Activated naive CD4-positive, alpha-beta T cell (primary cell): ENCODE results near the gene TRIM26.
"Not testable (repeated sequence)": the region's sequence is repeated elsewhere in the genome, so short reads cannot be mapped to it uniquely, and the experiment has no call there.

Experiments used
- DNase-seq, 4 experiments: peaks; one replicate each; lab custom pipeline; 2025; lab: John Stamatoyannopoulos, UW

TRIM26 gene

DNA sequence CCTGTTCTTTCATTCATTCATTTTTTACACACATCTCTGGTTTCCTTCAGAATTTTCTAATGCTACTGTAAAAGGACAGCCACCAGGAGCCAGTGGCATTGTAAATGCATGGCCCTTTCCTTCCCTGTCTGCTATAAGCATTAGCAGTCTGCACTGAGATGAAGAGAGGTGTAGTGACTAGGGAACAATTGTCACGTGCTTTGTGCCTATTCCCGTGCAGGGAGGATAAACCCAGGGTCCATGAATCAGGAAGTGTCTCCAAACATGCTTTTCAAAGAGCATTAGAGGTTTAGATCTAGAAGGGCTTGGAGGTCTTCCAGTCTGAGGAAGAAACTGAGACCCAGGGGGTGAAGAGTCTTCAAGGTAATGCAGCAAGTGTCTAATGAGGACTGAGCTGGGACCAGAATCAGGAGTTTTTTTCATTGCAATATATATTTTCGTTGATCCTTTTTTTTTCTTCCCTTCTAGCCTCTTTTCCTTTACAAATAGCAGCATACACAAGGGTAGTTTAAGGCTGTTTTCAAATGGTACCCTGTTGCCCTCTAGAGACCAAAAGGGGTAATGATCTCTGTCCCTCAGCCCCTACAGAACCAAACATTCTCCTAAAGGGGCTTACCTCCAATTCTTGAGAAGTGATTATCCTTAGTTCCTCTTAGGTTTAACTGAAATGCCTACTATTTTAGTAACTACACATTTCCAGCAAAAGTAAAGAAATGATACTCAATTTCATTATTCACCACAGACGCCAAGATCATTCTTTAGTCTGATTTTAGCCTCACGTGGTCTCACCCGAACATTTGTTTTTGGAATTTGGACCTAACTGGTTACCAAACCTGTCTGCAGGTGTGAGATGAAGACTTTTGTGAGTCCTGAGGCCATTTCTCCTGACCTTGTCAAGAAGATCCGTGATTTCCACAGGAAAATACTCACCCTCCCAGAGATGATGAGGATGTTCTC lies 43.3 kb downstream of the TRIM26 start:
- DNase-seq = no peak

GRCh38 chr6:30168741-30169140 lies 44.5 kb downstream of the TRIM26 start:
- DNase-seq = no peak

- DNase-seq = no peak
Observed at GRCh38 chr6:30167101-30167500, 46.1 kb downstream of the TRIM26 start.

- not testable (repeated sequence) for DNase-seq
Observed at GRCh38 chr6:30165238-30165637, 48.0 kb downstream of the TRIM26 start.

- no peak for DNase-seq
Observed at GRCh38 chr6:30164714-30165113, 48.5 kb downstream of the TRIM26 start.

DNA sequence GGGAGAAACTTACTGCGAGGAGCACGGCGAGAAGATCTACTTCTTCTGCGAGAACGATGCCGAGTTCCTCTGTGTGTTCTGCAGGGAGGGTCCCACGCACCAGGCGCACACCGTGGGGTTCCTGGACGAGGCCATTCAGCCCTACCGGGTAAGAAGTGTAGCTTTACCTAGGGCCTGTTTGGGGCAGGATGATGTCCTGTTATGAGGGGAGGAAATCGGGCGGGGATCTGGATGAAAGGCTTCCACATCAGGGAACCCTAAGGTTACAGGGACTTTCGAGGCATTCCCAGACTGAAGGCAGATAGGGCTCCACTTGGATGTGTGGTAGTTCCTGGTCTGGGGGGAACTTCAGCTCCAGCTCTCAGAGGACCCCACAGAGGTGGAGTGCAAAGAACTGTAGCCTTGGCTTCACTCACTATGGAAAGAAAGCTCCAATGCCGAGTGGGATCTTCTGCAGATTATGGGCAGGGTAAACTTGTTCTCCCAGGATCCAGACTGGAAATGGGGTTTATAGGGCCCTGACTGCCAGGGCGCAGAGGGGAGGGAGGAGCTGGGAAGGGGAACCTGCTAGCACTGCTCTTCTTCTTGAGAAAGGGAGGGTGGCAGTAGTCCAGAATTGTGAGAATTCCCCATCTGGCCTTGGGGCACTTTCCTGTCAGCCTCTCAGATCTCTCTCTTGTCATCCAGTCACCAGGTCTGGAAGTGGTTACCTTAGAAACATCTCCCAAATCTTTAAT lies 49.1 kb downstream of the TRIM26 start:
- no peak for DNase-seq

DNA sequence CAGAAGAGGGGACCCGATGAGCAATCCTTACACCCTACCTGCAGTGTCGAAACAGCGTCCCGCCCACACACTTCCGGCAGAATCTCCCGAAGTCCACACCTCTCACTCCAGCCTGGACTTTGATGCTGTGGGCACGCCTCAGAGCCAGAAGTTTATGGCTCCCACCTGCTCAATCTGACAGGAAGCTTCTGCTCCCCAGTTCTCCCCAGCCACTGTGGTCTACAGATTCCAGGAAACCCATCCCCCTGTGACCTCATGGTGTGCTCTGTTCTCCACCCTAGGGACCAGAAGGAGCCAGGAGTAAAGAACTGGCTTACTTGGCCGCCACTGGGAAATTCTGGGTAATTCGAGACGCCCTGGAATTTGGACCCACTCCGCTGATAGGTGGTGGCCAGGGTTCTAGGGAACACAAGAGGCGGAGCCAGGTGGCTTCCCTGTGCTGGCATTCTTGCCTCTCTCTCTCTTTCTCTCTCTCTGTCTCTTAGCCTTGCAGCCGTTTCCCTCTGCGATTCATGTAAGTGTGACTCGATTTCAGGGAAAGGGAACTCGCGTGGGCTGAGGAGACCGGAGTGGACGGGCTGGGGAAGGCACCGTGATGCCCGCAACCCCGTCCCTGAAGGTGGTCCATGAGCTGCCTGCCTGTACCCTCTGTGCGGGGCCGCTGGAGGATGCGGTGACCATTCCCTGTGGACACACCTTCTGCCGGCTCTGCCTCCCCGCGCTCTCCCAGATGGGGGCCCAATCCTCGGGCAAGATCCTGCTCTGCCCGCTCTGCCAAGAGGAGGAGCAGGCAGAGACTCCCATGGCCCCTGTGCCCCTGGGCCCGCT lies 49.9 kb downstream of the TRIM26 start, which contains the start of gene TRIM15:
TSS of gene TRIM15 (plus strand) at position 457 of the 828 bp plus-strand sequence. CDS start at position 596, 139 bp downstream.
- DNase-seq = no peak

GRCh38 chr6:30162265-30163089 lies 50.7 kb downstream of the TRIM26 start:
- no peak for DNase-seq

GRCh38 chr6:30160785-30161531 lies 52.2 kb downstream of the TRIM26 start, which contains the start of gene TRIM10:
Gene TRIM10, minus strand, starts transcription at chr6:30161211. Its CDS starts 353 bp downstream, at chr6:30160858.
- no peak for DNase-seq

DNA sequence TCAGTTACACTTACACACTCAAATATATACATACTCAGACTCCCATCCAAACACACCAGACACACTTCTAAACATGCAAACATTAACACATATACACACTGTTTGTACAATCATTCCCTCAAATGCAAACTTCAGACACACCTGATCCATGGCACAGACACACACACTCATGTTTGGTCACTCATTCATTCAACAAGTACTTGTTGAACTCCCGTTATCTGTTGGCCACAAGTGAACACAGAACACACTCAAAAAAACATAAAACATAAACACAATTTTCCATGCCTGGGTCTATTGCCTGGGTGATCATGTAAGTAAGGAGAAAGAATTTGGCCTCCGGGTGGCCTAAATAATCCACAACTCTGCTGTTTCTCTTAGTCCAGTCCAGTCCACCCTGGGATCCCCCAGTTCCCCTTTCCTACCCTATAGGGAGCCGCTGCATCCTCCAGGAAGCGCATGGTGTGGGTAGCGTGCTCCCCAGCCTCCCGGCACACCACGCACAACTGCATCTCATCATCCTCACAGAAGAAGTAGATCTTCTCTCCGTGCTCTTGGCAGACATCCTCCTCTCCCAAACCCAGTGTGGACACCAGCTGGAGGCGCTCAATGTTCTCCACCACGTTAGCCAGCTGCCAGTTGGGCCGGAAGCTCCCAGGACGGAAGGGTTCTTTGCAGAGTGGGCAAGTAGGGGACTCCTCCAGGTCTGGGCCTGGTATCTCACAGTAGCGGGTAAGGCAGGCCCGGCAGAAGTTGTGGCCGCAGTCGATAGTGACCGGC lies 53.0 kb downstream of the TRIM26 start:
- DNase-seq = no peak

GRCh38 chr6:30158475-30159040 lies 54.6 kb downstream of the TRIM26 start:
- no peak for DNase-seq

GRCh38 chr6:30157999-30158398 lies 55.2 kb downstream of the TRIM26 start:
- DNase-seq = no peak

DNA sequence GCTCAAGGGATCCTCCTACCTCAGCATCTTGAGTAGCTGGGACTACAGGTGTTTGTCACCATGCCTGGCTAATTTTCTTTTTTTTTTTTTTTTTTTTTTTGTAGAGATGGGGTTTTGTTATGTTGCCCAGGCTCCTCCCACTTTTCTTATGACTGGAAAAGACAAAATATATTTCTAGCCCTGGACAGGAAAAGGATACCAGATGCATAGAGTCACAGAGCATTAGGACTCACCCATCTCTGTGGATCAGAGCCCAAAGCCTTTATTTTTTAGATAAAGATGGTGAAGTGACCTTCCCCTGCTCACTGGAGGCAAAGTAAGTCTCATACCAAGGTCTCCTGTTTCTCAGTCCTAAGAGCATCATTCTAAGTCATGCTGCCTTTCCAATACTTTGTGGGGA lies 55.6 kb downstream of the TRIM26 start:
- no peak for DNase-seq

- no peak for DNase-seq
Observed at GRCh38 chr6:30156774-30157173, 56.4 kb downstream of the TRIM26 start.

- no peak for DNase-seq
Observed at GRCh38 chr6:30156262-30156599, 57.0 kb downstream of the TRIM26 start.

DNA sequence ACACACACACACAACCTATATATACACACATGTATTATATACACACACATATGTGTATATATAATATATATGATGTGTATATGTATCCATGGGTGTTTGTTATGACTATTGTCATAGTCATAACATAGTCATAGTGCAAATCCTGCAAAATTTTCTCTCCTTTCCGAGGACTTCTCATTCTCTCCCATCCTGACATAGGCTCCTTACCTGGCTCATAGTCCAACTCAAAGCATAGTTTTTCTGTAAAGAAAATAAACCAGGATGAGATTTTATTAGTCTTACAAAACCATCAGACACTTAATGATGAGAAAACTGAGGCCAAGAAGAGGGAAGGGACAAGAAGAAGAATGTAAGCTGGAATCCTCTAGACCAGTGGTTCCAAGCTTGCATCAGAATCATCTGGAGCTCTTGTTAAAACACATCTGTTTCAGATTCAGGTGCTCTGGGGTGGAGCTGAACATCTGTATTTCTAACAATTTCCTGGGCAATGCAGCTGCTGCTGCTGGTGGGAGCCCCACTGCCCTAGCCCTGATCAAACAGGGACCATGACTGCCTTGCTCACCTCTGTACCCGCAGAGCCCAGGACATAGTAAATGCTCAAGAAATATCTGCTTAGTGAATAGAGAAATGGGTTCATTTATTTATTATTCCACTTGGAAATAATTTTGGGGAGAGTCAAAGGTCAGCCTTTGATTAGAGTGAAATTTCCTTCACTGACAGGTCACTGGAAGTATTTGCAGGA lies 57.5 kb downstream of the TRIM26 start:
- DNase-seq = no peak

DNA sequence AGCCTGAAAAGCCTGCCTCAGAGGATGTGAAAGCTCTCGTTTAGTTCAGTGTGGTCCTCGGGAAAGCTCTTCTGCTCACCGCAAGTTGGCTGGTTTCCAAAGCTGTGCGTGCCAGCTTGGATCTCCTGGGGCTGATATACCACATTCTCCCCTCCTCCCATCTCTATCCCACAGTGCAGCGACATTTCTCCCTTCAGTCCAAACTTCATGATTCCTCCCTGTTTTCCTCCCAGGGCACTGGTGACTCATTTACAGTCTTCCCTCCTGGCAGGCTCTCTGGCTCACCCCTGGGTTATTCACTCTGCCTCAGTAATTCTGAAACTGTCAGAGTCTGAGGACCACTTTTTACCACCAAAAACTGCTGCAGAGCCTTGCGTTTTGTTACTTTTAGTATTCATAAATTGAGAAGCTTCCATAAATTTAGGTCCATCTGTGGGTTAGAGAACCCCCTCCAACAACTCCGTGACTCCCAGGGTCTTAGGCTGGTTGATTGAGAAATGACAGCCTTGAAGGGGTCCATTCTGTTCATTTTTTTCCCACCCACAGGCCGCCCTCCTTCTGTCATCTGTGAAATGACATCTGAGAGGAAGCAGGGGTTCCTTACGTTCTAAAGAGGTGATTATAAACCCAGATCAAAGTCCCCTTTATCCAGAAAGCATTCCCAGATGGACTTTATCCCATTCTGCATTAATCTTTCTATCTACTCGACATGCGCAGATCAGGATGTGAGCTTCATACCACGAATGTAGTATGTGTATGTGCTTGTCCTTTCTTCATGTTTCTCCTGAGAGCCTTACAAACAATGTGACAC lies 58.3 kb downstream of the TRIM26 start:
- DNase-seq = no peak

DNA sequence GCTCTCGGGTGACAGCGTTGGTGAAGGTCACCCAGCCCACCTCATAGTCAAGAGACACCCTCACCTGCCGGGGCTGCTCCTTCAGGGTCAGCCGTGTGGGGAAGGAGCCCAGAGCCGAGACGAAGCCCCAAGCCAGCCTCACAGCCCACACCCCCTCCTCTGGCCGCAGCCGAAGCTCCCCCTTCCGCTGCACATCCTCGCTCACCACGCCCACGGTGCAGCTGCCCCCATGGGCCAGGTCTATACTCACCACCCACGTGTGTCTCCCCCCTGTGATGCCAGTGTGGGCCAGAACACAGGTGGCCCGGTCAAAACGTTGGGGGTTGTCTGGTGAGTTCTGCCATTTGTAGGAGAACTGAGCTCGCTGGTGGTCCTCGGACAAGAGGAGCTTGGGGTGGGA lies 59.1 kb downstream of the TRIM26 start:
- DNase-seq = no peak
